IMR-90 (cell line): ENCODE results near the gene ALDOA. TPM values are rescaled to one million over a fixed set of nuclear protein-coding genes. Genes with fewer than 3 reads are reported as not detected.

Experiments used
- ATAC-seq: fragments of 200-7000 bp; cut with Tn5 transposase; 2 replicates; pipeline ENCODE4 v1.9.1; 2020; ENCODE audit warnings: low read depth, mild to moderate bottlenecking, moderate library complexity
- BruUV-seq: library from RNA; stranded (reverse); fragments of 400-500 nt; replicated peaks from 2 replicates; lab custom pipeline; 2021; lab: Mats Ljungman, UMichigan
- CTCF ChIA-PET: fragments of 300-600 bp; formaldehyde crosslinking; extraction: SDS; loops from one replicate; lab custom pipeline; 2021; ENCODE audit warnings: antibody characterized with exemption; lab: Yijun Ruan, JAX
- POLR2A ChIA-PET: fragments of 300-600 bp; sonication (Branson Sonifier 250); formaldehyde crosslinking; loops from one replicate; lab custom pipeline; 2022; ENCODE audit warnings: antibody characterized with exemption; ENCODE audit not compliant: unreplicated experiment; lab: Charles Lee
- DNase-seq: peaks from one replicate; pipeline ENCODE4 v3.0.0; 2013
- H2AFZ ChIP-seq: replicated peaks from 2 replicates; pipeline ENCODE3; 2013; ENCODE audit warnings: low read length, mild to moderate bottlenecking; ENCODE audit not compliant: poor library complexity
- H2AK5ac ChIP-seq: 2 replicates; pipeline ENCODE4 v1.6.1; 2013; ENCODE audit warnings: low read depth, low read length, inconsistent platforms
- H2AK9ac ChIP-seq: replicated peaks from 2 replicates; pipeline ENCODE3; 2013; ENCODE audit warnings: mild to moderate bottlenecking, low read depth, low read length, moderate library complexity; ENCODE audit not compliant: poor library complexity
- H2BK120ac ChIP-seq: 2 replicates; pipeline ENCODE4 v1.6.1; 2013; ENCODE audit warnings: low read depth, low read length, inconsistent platforms
- H2BK15ac ChIP-seq: 3 replicates; pipeline ENCODE4 v1.6.1; 2013; ENCODE audit warnings: low read depth, low read length, inconsistent platforms
- H2BK20ac ChIP-seq: 2 replicates; pipeline ENCODE4 v1.6.1; 2013; ENCODE audit warnings: low read depth, mild to moderate bottlenecking, inconsistent platforms, low read length, moderate library complexity
- H2BK5ac ChIP-seq: 2 replicates; pipeline ENCODE4 v1.6.1; 2013; ENCODE audit warnings: mild to moderate bottlenecking, low read depth, low read length, inconsistent platforms; ENCODE audit not compliant: poor library complexity, severe bottlenecking
- H3K14ac ChIP-seq: replicated peaks from 2 replicates; pipeline ENCODE4 v1.6.1; 2013; ENCODE audit warnings: low read depth, low read length, inconsistent platforms
- H3K18ac ChIP-seq: 2 replicates; pipeline ENCODE4 v1.6.1; 2013; ENCODE audit warnings: low read depth, low read length, control low read depth
- H3K23ac ChIP-seq: 2 replicates; pipeline ENCODE4 v1.6.1; 2013; ENCODE audit warnings: low read depth, low read length, inconsistent platforms
- H3K27ac ChIP-seq: 2 replicates; pipeline ENCODE4 v1.5.1; 2013; ENCODE audit warnings: mild to moderate bottlenecking, control low read depth, low read length; ENCODE audit not compliant: insufficient read depth
- H3K27me3 ChIP-seq: 2 replicates; pipeline ENCODE4 v1.6.1; 2013; ENCODE audit warnings: low read length; ENCODE audit not compliant: control insufficient read depth, insufficient read depth
- H3K36me3 ChIP-seq: 2 replicates; pipeline ENCODE4 v1.6.1; 2013; ENCODE audit warnings: low read length, mixed read lengths; ENCODE audit not compliant: control insufficient read depth, insufficient read depth
- H3K4ac ChIP-seq: 2 replicates; pipeline ENCODE4 v1.6.1; 2013; ENCODE audit warnings: low read depth, low read length, inconsistent platforms
- H3K4me1 ChIP-seq: 2 replicates; pipeline ENCODE4 v1.6.1; 2013; ENCODE audit warnings: low read length, mixed read lengths; ENCODE audit not compliant: control insufficient read depth, insufficient read depth
- H3K4me2 ChIP-seq: 2 replicates; pipeline ENCODE4 v1.6.1; 2013; ENCODE audit warnings: low read depth, mild to moderate bottlenecking, control low read depth, low read length, moderate library complexity
- H3K4me3 ChIP-seq: 2 replicates; pipeline ENCODE4 v1.5.1; 2013; ENCODE audit warnings: low read depth, mild to moderate bottlenecking, control low read depth, low read length, moderate library complexity; ENCODE audit not compliant: insufficient read depth
- H3K56ac ChIP-seq: 2 replicates; pipeline ENCODE4 v1.6.1; 2013; ENCODE audit warnings: low read length, inconsistent platforms; ENCODE audit not compliant: insufficient read depth; ENCODE audit errors: extremely low read depth
- H3K79me1 ChIP-seq, 2 experiments: 2 replicates each; pipeline ENCODE4 v1.6.1; 2013; ENCODE audit warnings: low read length in 2 of 2, inconsistent platforms in 1 of 2, low read depth in 1 of 2
- H3K9ac ChIP-seq: 2 replicates; pipeline ENCODE4 v1.6.1; 2013; ENCODE audit warnings: low read depth, low read length, control low read depth
- H3K9me1 ChIP-seq: 2 replicates; pipeline ENCODE4 v1.6.1; 2013; ENCODE audit warnings: low read length, inconsistent platforms; ENCODE audit not compliant: insufficient read depth
- H3K9me3 ChIP-seq: 2 replicates; pipeline ENCODE4 v1.6.1; 2013; ENCODE audit warnings: low read length; ENCODE audit not compliant: control insufficient read depth, insufficient read depth
- H4K20me1 ChIP-seq: 2 replicates; pipeline ENCODE4 v1.6.1; 2013; ENCODE audit warnings: low read length, inconsistent platforms; ENCODE audit not compliant: insufficient read depth
- H4K5ac ChIP-seq: 2 replicates; pipeline ENCODE4 v1.6.1; 2013; ENCODE audit warnings: mild to moderate bottlenecking, low read depth, low read length, control low read depth
- H4K8ac ChIP-seq, 2 experiments: 2 replicates each; pipeline ENCODE4 v1.6.1; 2013; ENCODE audit warnings: low read depth in 2 of 2, low read length in 2 of 2, control low read depth in 1 of 2, inconsistent platforms in 1 of 2
- H4K91ac ChIP-seq: 2 replicates; pipeline ENCODE4 v1.6.1; 2013; ENCODE audit warnings: low read depth, low read length, inconsistent platforms; ENCODE audit not compliant: insufficient read depth
- CHD1 ChIP-seq: IDR thresholded peaks from 2 replicates; pipeline ENCODE4 v1.6.1; 2012; ENCODE audit warnings: low read depth, low read length, improper control_type of control experiment
- MAZ ChIP-seq: IDR thresholded peaks from 2 replicates; pipeline ENCODE4 v1.6.1; 2012; ENCODE audit warnings: low read depth, mild to moderate bottlenecking, low read length, improper control_type of control experiment, moderate library complexity, borderline replicate concordance
- POLR2A ChIP-seq: IDR thresholded peaks from 2 replicates; pipeline ENCODE4 v1.6.1; 2012; ENCODE audit warnings: mild to moderate bottlenecking, low read depth, low read length
- RAD21 ChIP-seq: IDR thresholded peaks from 2 replicates; pipeline ENCODE4 v1.6.1; 2012; ENCODE audit warnings: low read length, improper control_type of control experiment
- RCOR1 ChIP-seq: IDR thresholded peaks from 2 replicates; pipeline ENCODE4 v1.6.1; 2012; ENCODE audit warnings: mild to moderate bottlenecking, low read length, improper control_type of control experiment; ENCODE audit not compliant: insufficient replicate concordance
- RFX5 ChIP-seq: IDR thresholded peaks from 2 replicates; pipeline ENCODE4 v1.8.0; 2012; ENCODE audit warnings: low read depth, mild to moderate bottlenecking, low read length, moderate library complexity
- SMC3 ChIP-seq: fragments of 150-350 bp; IDR thresholded peaks from 2 replicates; pipeline ENCODE4 v1.6.1; 2016; ENCODE audit warnings: low read depth, mild to moderate bottlenecking, antibody characterized with exemption, low read length, moderate library complexity
- WGBS, 2 experiments: methylation state at CpG; one replicate each; pipeline versions ENCODE4 v1.1.5 to v1.1.7; 2013; ENCODE audit warnings: missing lambda C conversion rate in 2 of 2; ENCODE audit not compliant: insufficient read length in 1 of 2; ENCODE audit errors: extremely low coverage in 2 of 2; 5-methylcytosine and 5-hydroxymethylcytosine counted together
- dilution Hi-C: fragments of 300-500 bp; cut with HindIII; formaldehyde crosslinking; loops from one replicate; pipeline ENCODE4 v1.14.3; 2018; ENCODE audit warnings: low sequenced_read_pairs; ENCODE audit not compliant: unreplicated experiment
- in situ Hi-C: fragments of 300-500 bp; cut with MboI; formaldehyde crosslinking; loops from 3 replicates; pipeline ENCODE4 v1.14.3; 2019; ENCODE audit warnings: low sequenced_read_pairs, inconsistent platforms, mixed read lengths
- intact Hi-C: fragments of 100-400 bp; cut with micrococcal nuclease; formaldehyde crosslinking; loops from 2 replicates; pipeline ENCODE4 v1.10.0; 2022
- polyA plus RNA-seq, 3 experiments: library from polyadenylated mRNA; depleted of rRNA; stranded (reverse); fragments of >200 nt; gene quantifications; 2 replicates each; pipeline ENCODE4 v1.2.3, GENCODE V29; 2012; ENCODE audit warnings: low replicate concordance in 1 of 3
- total RNA-seq: library from RNA; depleted of rRNA; stranded (reverse); fragments of >200 nt; gene quantifications from 2 replicates; pipeline ENCODE4 v1.2.3, GENCODE V29; 2012

The ALDOA gene
- total and polyA plus RNA-seq, 2 of the 4 experiments (the other 2 are of a cell fraction), result 1,697 to 1,990 TPM

DNA sequence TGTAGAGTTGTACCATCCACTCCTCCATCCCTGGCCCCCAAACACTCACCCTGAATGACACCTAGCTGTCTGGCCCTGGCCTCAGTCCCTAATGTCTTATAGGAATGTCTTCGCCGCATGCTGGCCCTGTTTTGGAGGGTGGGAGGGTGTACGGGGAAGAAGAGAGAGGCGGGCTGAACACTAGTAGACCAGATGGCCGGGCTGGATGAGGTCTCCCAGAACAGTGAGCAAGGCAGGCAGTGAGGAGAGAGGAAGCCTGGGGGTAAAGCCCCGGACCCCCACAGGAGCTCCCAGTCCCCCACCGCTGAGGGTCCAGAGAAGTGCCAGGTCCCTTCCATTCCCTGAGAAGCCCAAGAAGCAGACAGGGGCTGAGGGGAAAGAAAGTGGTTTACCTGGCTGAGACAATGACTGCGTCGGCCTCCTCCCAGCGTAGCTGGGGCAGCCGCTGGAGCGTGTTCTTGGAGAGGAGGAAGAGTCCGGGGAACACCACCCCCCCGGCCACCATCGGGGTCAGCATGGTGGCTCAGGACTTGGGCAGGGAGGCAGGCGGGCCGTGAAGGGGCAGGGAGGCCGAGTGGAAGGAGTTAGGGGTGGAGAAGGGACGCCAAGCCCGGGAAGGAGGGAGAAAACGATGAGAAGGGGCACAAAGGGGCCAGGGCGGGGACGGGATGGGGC lies 35.4 kb upstream of the ALDOA start:
- POLR2A ChIA-PET, result no interaction called here

More for the DNA sequence above, 35.4 kb upstream of the ALDOA start:
- no peak overlapping the region for H3K4ac ChIP-seq
- ATAC-seq (no peak), DNase-seq (no peak)
- H2BK5ac ChIP-seq, result no peak overlapping the region
- no peak overlapping the region for H3K23ac ChIP-seq
- peak overlapping the region; percentile 43 for H2AFZ ChIP-seq
- H3K9me3 ChIP-seq, result no peaks in the 10 kb centered on the region
- H3K56ac ChIP-seq, result no peak overlapping the region
- H3K9me1 ChIP-seq, result no peaks in the 10 kb centered on the region
- dilution Hi-C loops (no loop called here), in situ Hi-C loops (no loop called here), intact Hi-C loops (no loop called here)
- H2AK5ac ChIP-seq, result no peak overlapping the region
- peaks cover 9% of the 10 kb centered on the region; the same call in 1 of the 2 replicates for H4K20me1 ChIP-seq
- no peak overlapping the region for H3K4me2 ChIP-seq
- no peak overlapping the region for H4K91ac ChIP-seq
- TF ChIP-seq MAZ, result no peak
- TF ChIP-seq CHD1, result no peak
- no peak for TF ChIP-seq POLR2A
- no peak for TF ChIP-seq SMC3
- no peak for TF ChIP-seq RCOR1
- no peak for TF ChIP-seq RAD21
- TF ChIP-seq RFX5, result no peak
- no peak overlapping the region for H3K18ac ChIP-seq
- CTCF ChIA-PET, result no interaction called here
- no peak overlapping the region for H4K5ac ChIP-seq
- H2BK15ac ChIP-seq, result no peak overlapping the region
- 25% methylated on average over 6 of the region's 23 CpGs; no CpG with 5 or more reads in 1 of the 2 experiments for WGBS, 2 experiments
- no TSS peak for BruUV-seq
- H2BK120ac ChIP-seq, result no peak overlapping the region
- H3K27ac ChIP-seq, result no peak overlapping the region
- no peak overlapping the region for H3K14ac ChIP-seq
- no peak overlapping the region for H2BK20ac ChIP-seq
- no peak overlapping the region for H4K8ac ChIP-seq
- peaks cover 64% of the 10 kb centered on the region for H3K27me3 ChIP-seq
- H3K4me3 ChIP-seq, result no peak overlapping the region
- H3K79me1 ChIP-seq, result no peaks in the 10 kb centered on the region
- no peak overlapping the region for H2AK9ac ChIP-seq
- no peaks in the 10 kb centered on the region for H3K36me3 ChIP-seq
- H3K4me1 ChIP-seq, result no peaks in the 10 kb centered on the region
- no peak overlapping the region for H3K9ac ChIP-seq
